Mucosa of rectum (tissue), 2 donors: ENCODE data around the gene PFDN6.
A peak's percentile ranks its signal among the peaks of the same experiment; 100 is the strongest.

Experiments used
- H3K27ac ChIP-seq, 2 donors: one replicate each; pipeline ENCODE4 v1.7.0; 2013; ENCODE audit warnings: inconsistent platforms in 2 of 2, low read depth in 2 of 2, low read length in 2 of 2
- H3K27me3 ChIP-seq, 2 donors: one replicate each; pipeline ENCODE4 v1.7.0; 2013; ENCODE audit warnings: low read length in 2 of 2; ENCODE audit not compliant: control insufficient read depth in 2 of 2, insufficient read depth in 2 of 2
- H3K36me3 ChIP-seq, 2 donors: one replicate each; pipeline ENCODE4 v1.7.0; 2013; ENCODE audit warnings: low read length in 2 of 2; ENCODE audit not compliant: control insufficient read depth in 2 of 2, insufficient read depth in 2 of 2
- H3K4me1 ChIP-seq, 2 donors: one replicate each; pipeline ENCODE4 v1.7.0; 2013; ENCODE audit warnings: low read length in 2 of 2, mild to moderate bottlenecking in 1 of 2; ENCODE audit not compliant: control insufficient read depth in 2 of 2, insufficient read depth in 2 of 2
- H3K4me3 ChIP-seq, 2 donors: one replicate each; pipeline ENCODE4 v1.7.0; 2013; ENCODE audit warnings: low read length in 2 of 2
- H3K9ac ChIP-seq, 2 donors: one replicate each; pipeline ENCODE4 v1.7.0; 2013; ENCODE audit warnings: low read length in 2 of 2, low read depth in 1 of 2, mild to moderate bottlenecking in 1 of 2
- H3K9me3 ChIP-seq, 2 donors: one replicate each; pipeline ENCODE4 v1.7.0; 2013; ENCODE audit warnings: low read length in 2 of 2; ENCODE audit not compliant: control insufficient read depth in 2 of 2
- donor health status: healthy.
- donor health status: Normal muscosa, but diverticular disease.

PFDN6 gene

GRCh38 chr6:33295621-33296369 lies 6.4 kb downstream of the PFDN6 start:
- Histone ChIP-seq H3K9ac (no peak overlapping the region), H3K4me3 (no peak overlapping the region), H3K4me1 (peaks cover 16 to 17% of the 10 kb centered on the region in 2 donors), H3K27me3 (no peaks in the 10 kb centered on the region), H3K36me3 (peaks cover 14 to 22% of the 10 kb centered on the region in 2 donors), H3K9me3 (no peaks in the 10 kb centered on the region), H3K27ac (no peak overlapping the region)

- Histone ChIP-seq H3K36me3 (peaks cover 10 to 19% of the 10 kb centered on the region in 2 donors), H3K27ac (peak overlapping the region in 1 of 2 donors; percentile 65), H3K9me3 (no peaks in the 10 kb centered on the region), H3K4me3 (peak overlapping the region; percentile 60 to 94), H3K4me1 (peaks cover 16 to 17% of the 10 kb centered on the region in 2 donors), H3K27me3 (no peaks in the 10 kb centered on the region), H3K9ac (peak overlapping the region in 1 of 2 donors; percentile 52)
Observed at GRCh38 chr6:33296797-33297405, 7.5 kb downstream of the PFDN6 start.

- H3K36me3 ChIP-seq, result peaks cover 4 to 18% of the 10 kb centered on the region in 2 donors
- no peaks in the 10 kb centered on the region for H3K9me3 ChIP-seq
- H3K4me1 ChIP-seq, result peaks cover 16 to 17% of the 10 kb centered on the region in 2 donors
Observed at GRCh38 chr6:33297406-33297955, 8.1 kb downstream of the PFDN6 start.

GRCh38 chr6:33297956-33298772 lies 8.8 kb downstream of the PFDN6 start:
- peak overlapping the region; percentile 94 to 98 for H3K27ac ChIP-seq
- H3K4me1 ChIP-seq, result peaks cover 16 to 17% of the 10 kb centered on the region in 2 donors
- peak overlapping the region; percentile 84 to 94 for H3K4me3 ChIP-seq
- H3K9ac ChIP-seq, result peak overlapping the region; percentile 77 to 87
- H3K9me3 ChIP-seq, result no peaks in the 10 kb centered on the region
- no peaks in the 10 kb centered on the region for H3K27me3 ChIP-seq
- H3K36me3 ChIP-seq, result peaks cover 3 to 18% of the 10 kb centered on the region in 2 donors

More at GRCh38 chr6:33297406-33297955, 8.1 kb downstream of the PFDN6 start:
- Histone ChIP-seq H3K27me3 (no peaks in the 10 kb centered on the region), H3K27ac (peak overlapping the region; percentile 56 to 65), H3K4me3 (peak overlapping the region; percentile 60 to 94), H3K9ac (peak overlapping the region; percentile 52 to 58)

- Histone ChIP-seq H3K27ac (peak within 1 kb of the TSS; percentile 94 to 98), H3K4me3 (peak within 1 kb of the TSS; percentile 84 to 94), H3K4me1 (peaks cover 16 to 17% of the 10 kb centered on the region in 2 donors), H3K27me3 (no peaks in the 10 kb centered on the region), H3K9me3 (no peaks in the 10 kb centered on the region), H3K36me3 (peaks cover 6 to 18% of the 10 kb centered on the region in 2 donors), H3K9ac (peak within 1 kb of the TSS; percentile 87 to 89)
Observed at GRCh38 chr6:33298773-33299236, 9.4 kb downstream of the PFDN6 start, which contains the start of gene RGL2. Gene RGL2 (minus strand): TSS chr6:33298942. CDS start chr6:33298610, 332 bp downstream.

- Histone ChIP-seq H3K9me3 (no peaks in the 10 kb centered on the region), H3K27me3 (no peaks in the 10 kb centered on the region), H3K4me3 (peak overlapping the region; percentile 84 to 94), H3K4me1 (peaks cover 16 to 17% of the 10 kb centered on the region in 2 donors), H3K9ac (peak overlapping the region; percentile 87 to 89), H3K27ac (peak overlapping the region; percentile 94 to 98), H3K36me3 (peaks cover 12 to 20% of the 10 kb centered on the region in 2 donors)
Observed at GRCh38 chr6:33299237-33299944, 10.0 kb downstream of the PFDN6 start.

GRCh38 chr6:33301877-33302276 lies 12.5 kb downstream of the PFDN6 start:
- Histone ChIP-seq H3K27me3 (no peaks in the 10 kb centered on the region), H3K9me3 (no peaks in the 10 kb centered on the region), H3K4me3 (no peak overlapping the region), H3K27ac (no peak overlapping the region), H3K4me1 (peaks cover 16 to 19% of the 10 kb centered on the region in 2 donors), H3K9ac (no peak overlapping the region), H3K36me3 (peaks cover 32 to 37% of the 10 kb centered on the region in 2 donors)

- Histone ChIP-seq H3K4me3 (no peak overlapping the region), H3K36me3 (peaks cover 36 to 37% of the 10 kb centered on the region in 2 donors), H3K27me3 (no peaks in the 10 kb centered on the region), H3K9me3 (no peaks in the 10 kb centered on the region), H3K9ac (no peak overlapping the region), H3K4me1 (peaks cover 6 to 8% of the 10 kb centered on the region in 2 donors), H3K27ac (no peak overlapping the region)
Observed at GRCh38 chr6:33304216-33304615, 14.8 kb downstream of the PFDN6 start.

GRCh38 chr6:33305052-33305451 lies 15.7 kb downstream of the PFDN6 start:
- H3K36me3 ChIP-seq, result peaks cover 36 to 37% of the 10 kb centered on the region in 2 donors
- peaks cover 2 to 5% of the 10 kb centered on the region in 2 donors for H3K4me1 ChIP-seq
- no peak overlapping the region for H3K27ac ChIP-seq
- H3K9me3 ChIP-seq, result no peaks in the 10 kb centered on the region
- H3K9ac ChIP-seq, result no peak overlapping the region
- H3K4me3 ChIP-seq, result no peak overlapping the region
- no peaks in the 10 kb centered on the region for H3K27me3 ChIP-seq
